GM19240 (cell line): ENCODE measurements around the gene VEGFA.

Experiments used
- DNase-seq: peaks from one replicate; pipeline ENCODE4 v3.0.0; 2011; ENCODE audit warnings: low spot score; ENCODE audit not compliant: insufficient read length

VEGFA gene

GRCh38 chr6:43784049-43784855 lies 14.2 kb downstream of the VEGFA start:
- no peak for DNase-seq

- no peak for DNase-seq
Observed at GRCh38 chr6:43785220-43785752, 15.3 kb downstream of the VEGFA start.

GRCh38 chr6:43785904-43786303 lies 15.9 kb downstream of the VEGFA start:
- no peak for DNase-seq

GRCh38 chr6:43786664-43787329 lies 16.8 kb downstream of the VEGFA start:
- DNase-seq = no peak

- DNase-seq = no peak
Observed at GRCh38 chr6:43788301-43788700, 18.3 kb downstream of the VEGFA start.

- DNase-seq = no peak
Observed at GRCh38 chr6:43789447-43789846, 19.4 kb downstream of the VEGFA start.

GRCh38 chr6:43790031-43790430 lies 20.0 kb downstream of the VEGFA start:
- no peak for DNase-seq

GRCh38 chr6:43791745-43792422 lies 21.9 kb downstream of the VEGFA start:
- no peak for DNase-seq

GRCh38 chr6:43793154-43793874 lies 23.3 kb downstream of the VEGFA start:
- no peak for DNase-seq

GRCh38 chr6:43793875-43794242 lies 23.8 kb downstream of the VEGFA start:
- no peak for DNase-seq

GRCh38 chr6:43795421-43795820 lies 25.4 kb downstream of the VEGFA start:
- no peak for DNase-seq

- DNase-seq = no peak
Observed at GRCh38 chr6:43796168-43796567, 26.2 kb downstream of the VEGFA start.

GRCh38 chr6:43796903-43797890 lies 27.2 kb downstream of the VEGFA start:
- DNase-seq = no peak

GRCh38 chr6:43797919-43798318 lies 27.9 kb downstream of the VEGFA start:
- DNase-seq = no peak

GRCh38 chr6:43798688-43799444 lies 28.9 kb downstream of the VEGFA start:
- no peak for DNase-seq

GRCh38 chr6:43799551-43800297 lies 29.7 kb downstream of the VEGFA start:
- no peak for DNase-seq

GRCh38 chr6:43800298-43800623 lies 30.2 kb downstream of the VEGFA start:
- DNase-seq = no peak

GRCh38 chr6:43800746-43801494 lies 30.9 kb downstream of the VEGFA start:
- no peak for DNase-seq
